T follicular helper cell (primary cell): ENCODE results near the gene PWP2.
"Not testable (repeated sequence)": the region's sequence is repeated elsewhere in the genome, so short reads cannot be mapped to it uniquely, and the experiment has no call there.

Experiments used
- DNase-seq: peaks from one replicate; pipeline ENCODE4 v3.0.0-alpha.2; 2020; ENCODE audit warnings: low read depth

PWP2 gene

GRCh38 chr21:44138039-44138438, 30.8 kb downstream of the PWP2 start:
- not testable (repeated sequence) for DNase-seq

GRCh38 chr21:44139787-44140551, 32.8 kb downstream of the PWP2 start:
- not testable (repeated sequence) for DNase-seq

- not testable (repeated sequence) for DNase-seq
Observed at GRCh38 chr21:44140552-44140932, 33.3 kb downstream of the PWP2 start.

GRCh38 chr21:44142470-44142869, 35.3 kb downstream of the PWP2 start:
- not testable (repeated sequence) for DNase-seq

GRCh38 chr21:44143380-44143779, 36.2 kb downstream of the PWP2 start:
- not testable (repeated sequence) for DNase-seq

GRCh38 chr21:44143996-44144395, 36.8 kb downstream of the PWP2 start:
- DNase-seq, result not testable (repeated sequence)

GRCh38 chr21:44144784-44145602, 37.8 kb downstream of the PWP2 start:
- not testable (repeated sequence) for DNase-seq

GRCh38 chr21:44145616-44146015, 38.4 kb downstream of the PWP2 start:
- not testable (repeated sequence) for DNase-seq

GRCh38 chr21:44147108-44147507, 39.9 kb downstream of the PWP2 start:
- not testable (repeated sequence) for DNase-seq

GRCh38 chr21:44150255-44150654, 43.1 kb downstream of the PWP2 start:
- not testable (repeated sequence) for DNase-seq

GRCh38 chr21:44153214-44153888, 46.2 kb downstream of the PWP2 start:
- not testable (repeated sequence) for DNase-seq

GRCh38 chr21:44153889-44154228, 46.7 kb downstream of the PWP2 start:
- peak; percentile 10 for DNase-seq

GRCh38 chr21:44154816-44155230, 47.6 kb downstream of the PWP2 start:
- DNase-seq, result not testable (repeated sequence)

- DNase-seq, result not testable (repeated sequence)
Observed at GRCh38 chr21:44155231-44155993, 48.2 kb downstream of the PWP2 start.

- DNase-seq, result not testable (repeated sequence)
Observed at GRCh38 chr21:44155994-44156380, 48.8 kb downstream of the PWP2 start.

- DNase-seq, result not testable (repeated sequence)
Observed at GRCh38 chr21:44157439-44158081, 50.4 kb downstream of the PWP2 start.

GRCh38 chr21:44158082-44158468, 50.9 kb downstream of the PWP2 start:
- DNase-seq, result not testable (repeated sequence)

GRCh38 chr21:44159349-44160297, 52.4 kb downstream of the PWP2 start:
- DNase-seq, result not testable (repeated sequence)

- not testable (repeated sequence) for DNase-seq
Observed at GRCh38 chr21:44160298-44160672, 53.1 kb downstream of the PWP2 start.

GRCh38 chr21:44160821-44161220, 53.6 kb downstream of the PWP2 start:
- not testable (repeated sequence) for DNase-seq
